Measurements from ENCODE around the gene PTK7. TPM values are rescaled to one million over a fixed set of nuclear protein-coding genes. Genes with fewer than 3 reads are reported as not detected.

The PTK7 gene
- polyA plus RNA-seq, 1 experiment = 146 TPM

GRCh38 chr6:43061861-43062260 is 14.3 kb upstream of the PTK7 start:
- no peak for TF ChIP-seq CTCF (IDR thresholded peaks at IDR 0.05; ENCODE audit: low read depth, low read length)
- CTCF ChIA-PET = interaction anchor here (1.2 kb wide), 1 partner anchor 82 kb away, joined by 4 read pairs; no protein-coding TSS in a partner anchor
- Histone ChIP-seq H3K9me3 (ENCODE audit: control insufficient read depth, insufficient read depth, low read length) (no peaks in the 10 kb centered on the region; the same call in 1 of the 2 replicates), H3K27ac (ENCODE audit: low read depth, low read length) (no peak overlapping the region), H3K27me3 (ENCODE audit: control insufficient read depth, insufficient read depth, low read length) (no peaks in the 10 kb centered on the region), H3K4me3 (ENCODE audit: low read depth, low read length) (no peak overlapping the region)
- POLR2A ChIA-PET = interaction anchor here (0.9 kb wide), 1 partner anchor 78 kb away, joined by 6 read pairs; the partner anchor contains the start of gene PPP2R5D
- no peak for DNase-seq (ENCODE audit: low read depth, low spot score)

- H3K4me3 ChIP-seq (ENCODE audit: low read depth, low read length) = no peak overlapping the region
- no peak for TF ChIP-seq CTCF (IDR thresholded peaks at IDR 0.05; ENCODE audit: low read depth, low read length)
- no peaks in the 10 kb centered on the region; the same call in 1 of the 2 replicates for H3K9me3 ChIP-seq (ENCODE audit: control insufficient read depth, insufficient read depth, low read length)
- DNase-seq (ENCODE audit: low read depth, low spot score) = no peak
- ChIA-PET POLR2A (interaction anchor here (1.4 kb wide), 1 partner anchor 9 kb away, joined by 4 read pairs; the partner anchor contains the start of gene CUL7), CTCF (no interaction called here)
- H3K27me3 ChIP-seq (ENCODE audit: control insufficient read depth, insufficient read depth, low read length) = no peaks in the 10 kb centered on the region
- no peak overlapping the region for H3K27ac ChIP-seq (ENCODE audit: low read depth, low read length)
Measured at GRCh38 chr6:43062818-43063217, 13.3 kb upstream of the PTK7 start.

- Histone ChIP-seq H3K27ac (ENCODE audit: low read depth, low read length) (no peak overlapping the region), H3K4me3 (ENCODE audit: low read depth, low read length) (no peak overlapping the region), H3K9me3 (ENCODE audit: control insufficient read depth, insufficient read depth, low read length) (no peaks in the 10 kb centered on the region), H3K27me3 (ENCODE audit: control insufficient read depth, insufficient read depth, low read length) (no peaks in the 10 kb centered on the region)
- CTCF ChIA-PET = interaction anchor here (0.7 to 3.8 kb wide), 8 partner anchors 9 to 80 kb away, joined by 3 to 45 read pairs (median 6); no protein-coding TSS in a partner anchor
- POLR2A ChIA-PET = no interaction called here
- DNase-seq (ENCODE audit: low read depth, low spot score) = no peak
- TF ChIP-seq CTCF (IDR thresholded peaks at IDR 0.05; ENCODE audit: low read depth, low read length) = peak; percentile 73
Measured at GRCh38 chr6:43070028-43070632, 6.0 kb upstream of the PTK7 start.

GRCh38 chr6:43074847-43075669 is 1.1 kb upstream of the PTK7 start:
- peak; percentile 84 for DNase-seq (ENCODE audit: low read depth, low spot score)
- peaks cover 3% of the 10 kb centered on the region; the same call in 1 of the 2 replicates for H3K9me3 ChIP-seq (ENCODE audit: control insufficient read depth, insufficient read depth, low read length)
- POLR2A ChIA-PET = interaction anchor here (0.5 to 3.2 kb wide), 11 partner anchors 15 to 97 kb away, joined by 3 to 21 read pairs (median 8); partner anchors contain the start of genes CUL7, KLC4 and MRPL2
- TF ChIP-seq CTCF (IDR thresholded peaks at IDR 0.05; ENCODE audit: low read depth, low read length) = no peak; the same call in 1 of the 2 replicates
- H3K27ac ChIP-seq (ENCODE audit: low read depth, low read length) = peak overlapping the region; percentile 96
- peak overlapping the region; percentile 87 for H3K4me3 ChIP-seq (ENCODE audit: low read depth, low read length)
- CTCF ChIA-PET = interaction anchor here (1.3 to 2.7 kb wide), 2 partner anchors 55 to 68 kb away, joined by 3 to 15 read pairs; no protein-coding TSS in a partner anchor
- H3K27me3 ChIP-seq (ENCODE audit: control insufficient read depth, insufficient read depth, low read length) = no peaks in the 10 kb centered on the region
